Colon (tissue), 2 donors: ENCODE results near the gene FHAD1.

Source experiments
- FAIRE-seq: peaks from 2 replicates; lab custom pipeline; 2012; peaks lifted over from hg19 to GRCh38; lab: Jason Lieb, UNC
- donor health status: control.
- donor health status: control.

The FHAD1 gene

GRCh38 chr1:15400627-15401026 is 153.6 kb downstream of the FHAD1 start:
- FAIRE-seq: no peak

- no peak for FAIRE-seq
Observed at GRCh38 chr1:15401391-15402055, 154.5 kb downstream of the FHAD1 start.

GRCh38 chr1:15402809-15403450 is 155.9 kb downstream of the FHAD1 start:
- no peak for FAIRE-seq

- no peak for FAIRE-seq
Observed at GRCh38 chr1:15403962-15404580, 157.0 kb downstream of the FHAD1 start.

GRCh38 chr1:15405106-15405850 is 158.3 kb downstream of the FHAD1 start:
- FAIRE-seq: no peak

GRCh38 chr1:15406614-15407559 is 159.9 kb downstream of the FHAD1 start:
- no peak for FAIRE-seq

GRCh38 chr1:15407580-15407979 is 160.6 kb downstream of the FHAD1 start:
- no peak for FAIRE-seq

- no peak for FAIRE-seq
Observed at GRCh38 chr1:15408890-15409387, 161.9 kb downstream of the FHAD1 start.

GRCh38 chr1:15409388-15410222 is 162.6 kb downstream of the FHAD1 start, which contains the start of gene EFHD2:
Gene EFHD2, plus strand, starts transcription at chr1:15409888. Its CDS starts 84 bp downstream, at chr1:15409972.
- FAIRE-seq: no peak

- FAIRE-seq: no peak
Observed at GRCh38 chr1:15410223-15410883, 163.3 kb downstream of the FHAD1 start.

GRCh38 chr1:15410884-15411245 is 163.8 kb downstream of the FHAD1 start:
- no peak for FAIRE-seq

- no peak for FAIRE-seq
Observed at GRCh38 chr1:15411593-15412137, 164.6 kb downstream of the FHAD1 start.

GRCh38 chr1:15412175-15412800 is 165.3 kb downstream of the FHAD1 start:
- FAIRE-seq: no peak

- FAIRE-seq: no peak
Observed at GRCh38 chr1:15412843-15413242, 165.8 kb downstream of the FHAD1 start.

- no peak for FAIRE-seq
Observed at GRCh38 chr1:15413563-15414444, 166.8 kb downstream of the FHAD1 start.

- FAIRE-seq: no peak
Observed at GRCh38 chr1:15414445-15414983, 167.5 kb downstream of the FHAD1 start.

GRCh38 chr1:15417059-15417934 is 170.3 kb downstream of the FHAD1 start:
- no peak for FAIRE-seq
